Right lobe of liver (tissue), 4 donors: ENCODE data around the gene FXR2.

Source experiments
- POLR2A ChIP-seq: fragments of 450-650 bp; IDR thresholded peaks from one replicate; pipeline ENCODE4 v1.6.1; 2017; ENCODE audit warnings: antibody characterized with exemption, mild to moderate bottlenecking
- TF ChIP-seq, protein P1 (sequence below), 4 donors: fragments of 200-600 bp in 3 of 4; fragments of 450-650 bp in 1 of 4; IDR thresholded peaks; one replicate each; pipeline versions ENCODE4 v1.5.1 to v1.8.0; 2016 to 2022; ENCODE audit warnings: antibody characterized with exemption in 4 of 4, mild to moderate bottlenecking in 2 of 4
- donor health status: DM: no; HTN: no; CAD: no.
- donor health status: DM: no; HTN: no; CAD: no.
- donor health status: DM: no; HTN: yes; CAD: no.

DNA sequence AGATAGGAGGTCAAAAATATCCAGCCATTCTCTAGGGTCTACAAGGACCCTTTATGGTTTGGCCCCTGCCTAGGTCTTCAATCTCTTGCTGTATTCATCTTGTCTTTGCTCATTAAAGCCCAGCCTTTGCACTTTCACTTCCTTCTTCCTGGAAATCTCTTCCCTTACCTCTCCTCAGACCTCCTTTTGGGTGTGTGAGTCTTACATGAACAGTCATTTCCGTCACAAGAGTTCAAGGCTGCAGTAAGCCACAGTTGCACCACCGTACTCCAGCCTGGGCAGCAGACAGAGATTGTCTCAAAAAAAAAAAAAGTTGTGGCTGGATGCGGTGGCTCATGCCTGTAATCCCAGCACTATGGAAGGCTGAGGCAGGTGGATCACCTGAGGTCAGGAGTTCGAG, 30.1 kb upstream of the FXR2 start:
- TF ChIP-seq, protein P1, sequence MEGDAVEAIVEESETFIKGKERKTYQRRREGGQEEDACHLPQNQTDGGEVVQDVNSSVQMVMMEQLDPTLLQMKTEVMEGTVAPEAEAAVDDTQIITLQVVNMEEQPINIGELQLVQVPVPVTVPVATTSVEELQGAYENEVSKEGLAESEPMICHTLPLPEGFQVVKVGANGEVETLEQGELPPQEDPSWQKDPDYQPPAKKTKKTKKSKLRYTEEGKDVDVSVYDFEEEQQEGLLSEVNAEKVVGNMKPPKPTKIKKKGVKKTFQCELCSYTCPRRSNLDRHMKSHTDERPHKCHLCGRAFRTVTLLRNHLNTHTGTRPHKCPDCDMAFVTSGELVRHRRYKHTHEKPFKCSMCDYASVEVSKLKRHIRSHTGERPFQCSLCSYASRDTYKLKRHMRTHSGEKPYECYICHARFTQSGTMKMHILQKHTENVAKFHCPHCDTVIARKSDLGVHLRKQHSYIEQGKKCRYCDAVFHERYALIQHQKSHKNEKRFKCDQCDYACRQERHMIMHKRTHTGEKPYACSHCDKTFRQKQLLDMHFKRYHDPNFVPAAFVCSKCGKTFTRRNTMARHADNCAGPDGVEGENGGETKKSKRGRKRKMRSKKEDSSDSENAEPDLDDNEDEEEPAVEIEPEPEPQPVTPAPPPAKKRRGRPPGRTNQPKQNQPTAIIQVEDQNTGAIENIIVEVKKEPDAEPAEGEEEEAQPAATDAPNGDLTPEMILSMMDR (IDR thresholded peaks at IDR 0.05), result no peak
- no peak for TF ChIP-seq POLR2A
